ENCODE data around the gene GAA.

GAA gene

GRCh38 chr17:80110447-80110812 lies 9.0 kb downstream of the GAA start:
- no peak for DNase-seq (ENCODE audit: low read depth, low spot score)
- Histone ChIP-seq H3K27me3 (ENCODE audit: control insufficient read depth, insufficient read depth, low read length) (no peaks in the 10 kb centered on the region), H3K9me3 (ENCODE audit: control insufficient read depth, insufficient read depth, low read length) (no peaks in the 10 kb centered on the region), H3K4me3 (ENCODE audit: low read length) (no peak overlapping the region), H3K4me1 (ENCODE audit: control insufficient read depth, insufficient read depth, low read length) (peaks cover 9% of the 10 kb centered on the region; the same call in 1 of the 2 replicates), H3K36me3 (ENCODE audit: control insufficient read depth, insufficient read depth, low read length) (no peaks in the 10 kb centered on the region; the same call in 1 of the 2 replicates), H3K27ac (ENCODE audit: low read length) (no peak overlapping the region)
- no CpG with 5 or more reads among the region's 9 CpGs for WGBS (ENCODE audit: insufficient coverage, insufficient read length)

- Histone ChIP-seq H3K27ac (ENCODE audit: low read length) (no peak overlapping the region), H3K4me1 (ENCODE audit: control insufficient read depth, insufficient read depth, low read length) (peaks cover 9% of the 10 kb centered on the region; the same call in 1 of the 2 replicates), H3K4me3 (ENCODE audit: low read length) (no peak overlapping the region), H3K9me3 (ENCODE audit: control insufficient read depth, insufficient read depth, low read length) (no peaks in the 10 kb centered on the region), H3K27me3 (ENCODE audit: control insufficient read depth, insufficient read depth, low read length) (no peaks in the 10 kb centered on the region), H3K36me3 (ENCODE audit: control insufficient read depth, insufficient read depth, low read length) (no peaks in the 10 kb centered on the region; the same call in 1 of the 2 replicates)
- no peak for DNase-seq (ENCODE audit: low read depth, low spot score)
- no CpG with 5 or more reads among the region's 21 CpGs for WGBS (ENCODE audit: insufficient coverage, insufficient read length)
These were observed 9.7 kb downstream of the GAA start for GRCh38 chr17:80110927-80111701.

GRCh38 chr17:80111702-80112470 lies 10.5 kb downstream of the GAA start:
- Histone ChIP-seq H3K27me3 (ENCODE audit: control insufficient read depth, insufficient read depth, low read length) (no peaks in the 10 kb centered on the region), H3K9me3 (ENCODE audit: control insufficient read depth, insufficient read depth, low read length) (no peaks in the 10 kb centered on the region), H3K27ac (ENCODE audit: low read length) (no peak overlapping the region), H3K36me3 (ENCODE audit: control insufficient read depth, insufficient read depth, low read length) (peaks cover 2% of the 10 kb centered on the region; the same call in 1 of the 2 replicates), H3K4me1 (ENCODE audit: control insufficient read depth, insufficient read depth, low read length) (peaks cover 9% of the 10 kb centered on the region; the same call in 1 of the 2 replicates), H3K4me3 (ENCODE audit: low read length) (no peak overlapping the region)
- DNase-seq (ENCODE audit: low read depth, low spot score): no peak
- WGBS (ENCODE audit: insufficient coverage, insufficient read length): no CpG with 5 or more reads among the region's 26 CpGs

- WGBS (ENCODE audit: insufficient coverage, insufficient read length): no CpG with 5 or more reads among the region's 24 CpGs
- Histone ChIP-seq H3K36me3 (ENCODE audit: control insufficient read depth, insufficient read depth, low read length) (peaks cover 9% of the 10 kb centered on the region; the same call in 1 of the 2 replicates), H3K27me3 (ENCODE audit: control insufficient read depth, insufficient read depth, low read length) (no peaks in the 10 kb centered on the region), H3K27ac (ENCODE audit: low read length) (no peak overlapping the region), H3K9me3 (ENCODE audit: control insufficient read depth, insufficient read depth, low read length) (no peaks in the 10 kb centered on the region), H3K4me3 (ENCODE audit: low read length) (no peak overlapping the region), H3K4me1 (ENCODE audit: control insufficient read depth, insufficient read depth, low read length) (peaks cover 9% of the 10 kb centered on the region; the same call in 1 of the 2 replicates)
- DNase-seq (ENCODE audit: low read depth, low spot score): no peak
These were observed 11.2 kb downstream of the GAA start for GRCh38 chr17:80112471-80113032.

- DNase-seq (ENCODE audit: low read depth, low spot score): no peak
- Histone ChIP-seq H3K27ac (ENCODE audit: low read length) (no peak overlapping the region), H3K4me1 (ENCODE audit: control insufficient read depth, insufficient read depth, low read length) (peaks cover 9% of the 10 kb centered on the region; the same call in 1 of the 2 replicates), H3K9me3 (ENCODE audit: control insufficient read depth, insufficient read depth, low read length) (no peaks in the 10 kb centered on the region), H3K4me3 (ENCODE audit: low read length) (no peak overlapping the region), H3K27me3 (ENCODE audit: control insufficient read depth, insufficient read depth, low read length) (no peaks in the 10 kb centered on the region), H3K36me3 (ENCODE audit: control insufficient read depth, insufficient read depth, low read length) (peaks cover 12% of the 10 kb centered on the region; the same call in 1 of the 2 replicates)
- no CpG with 5 or more reads among the region's 20 CpGs for WGBS (ENCODE audit: insufficient coverage, insufficient read length)
These were observed 11.7 kb downstream of the GAA start for GRCh38 chr17:80113033-80113484.

GRCh38 chr17:80114758-80115157 lies 13.4 kb downstream of the GAA start:
- Histone ChIP-seq H3K27ac (ENCODE audit: low read length) (no peak overlapping the region), H3K9me3 (ENCODE audit: control insufficient read depth, insufficient read depth, low read length) (no peaks in the 10 kb centered on the region), H3K4me1 (ENCODE audit: control insufficient read depth, insufficient read depth, low read length) (peaks cover 9% of the 10 kb centered on the region; the same call in 1 of the 2 replicates), H3K27me3 (ENCODE audit: control insufficient read depth, insufficient read depth, low read length) (no peaks in the 10 kb centered on the region), H3K36me3 (ENCODE audit: control insufficient read depth, insufficient read depth, low read length) (peaks cover 16% of the 10 kb centered on the region; the same call in 1 of the 2 replicates), H3K4me3 (ENCODE audit: low read length) (no peak overlapping the region)
- WGBS (ENCODE audit: insufficient coverage, insufficient read length): no CpG with 5 or more reads among the region's 7 CpGs
- no peak for DNase-seq (ENCODE audit: low read depth, low spot score)

- Histone ChIP-seq H3K27me3 (ENCODE audit: control insufficient read depth, insufficient read depth, low read length) (no peaks in the 10 kb centered on the region), H3K9me3 (ENCODE audit: control insufficient read depth, insufficient read depth, low read length) (no peaks in the 10 kb centered on the region), H3K4me3 (ENCODE audit: low read length) (no peak overlapping the region), H3K4me1 (ENCODE audit: control insufficient read depth, insufficient read depth, low read length) (peaks cover 9% of the 10 kb centered on the region; the same call in 1 of the 2 replicates), H3K27ac (ENCODE audit: low read length) (no peak overlapping the region), H3K36me3 (ENCODE audit: control insufficient read depth, insufficient read depth, low read length) (peaks cover 16% of the 10 kb centered on the region; the same call in 1 of the 2 replicates)
- no peak for DNase-seq (ENCODE audit: low read depth, low spot score)
- WGBS (ENCODE audit: insufficient coverage, insufficient read length): no CpG with 5 or more reads among the region's 8 CpGs
These were observed 13.8 kb downstream of the GAA start for GRCh38 chr17:80115159-80115558.

- Histone ChIP-seq H3K27ac (ENCODE audit: low read length) (no peak overlapping the region), H3K27me3 (ENCODE audit: control insufficient read depth, insufficient read depth, low read length) (no peaks in the 10 kb centered on the region), H3K4me1 (ENCODE audit: control insufficient read depth, insufficient read depth, low read length) (peaks cover 9% of the 10 kb centered on the region; the same call in 1 of the 2 replicates), H3K9me3 (ENCODE audit: control insufficient read depth, insufficient read depth, low read length) (no peaks in the 10 kb centered on the region), H3K36me3 (ENCODE audit: control insufficient read depth, insufficient read depth, low read length) (peaks cover 16% of the 10 kb centered on the region; the same call in 1 of the 2 replicates), H3K4me3 (ENCODE audit: low read length) (no peak overlapping the region)
- no CpG with 5 or more reads among the region's 16 CpGs for WGBS (ENCODE audit: insufficient coverage, insufficient read length)
- DNase-seq (ENCODE audit: low read depth, low spot score): no peak
These were observed 15.0 kb downstream of the GAA start for GRCh38 chr17:80116276-80116920.

GRCh38 chr17:80116921-80117380 lies 15.6 kb downstream of the GAA start:
- H3K9me3 ChIP-seq (ENCODE audit: control insufficient read depth, insufficient read depth, low read length): no peaks in the 10 kb centered on the region
- DNase-seq (ENCODE audit: low read depth, low spot score): no peak
- H3K4me3 ChIP-seq (ENCODE audit: low read length): no peak overlapping the region
- peaks cover 16% of the 10 kb centered on the region; the same call in 1 of the 2 replicates for H3K36me3 ChIP-seq (ENCODE audit: control insufficient read depth, insufficient read depth, low read length)
- H3K27ac ChIP-seq (ENCODE audit: low read length): no peak overlapping the region
- H3K4me1 ChIP-seq (ENCODE audit: control insufficient read depth, insufficient read depth, low read length): peaks cover 7% of the 10 kb centered on the region; the same call in 1 of the 2 replicates
- no CpG with 5 or more reads among the region's 13 CpGs for WGBS (ENCODE audit: insufficient coverage, insufficient read length)
- no peaks in the 10 kb centered on the region for H3K27me3 ChIP-seq (ENCODE audit: control insufficient read depth, insufficient read depth, low read length)

All from iPS DF 6.9 (cell line).